GM18951 (cell line): ENCODE results near the gene NPHP4.
"Not testable (repeated sequence)": the region's sequence is repeated elsewhere in the genome, so short reads cannot be mapped to it uniquely, and the experiment has no call there.

Experiments used
- POLR2A ChIP-seq: IDR thresholded peaks from 4 replicates; pipeline ENCODE4 v1.6.1; 2011; ENCODE audit warnings: mild to moderate bottlenecking; ENCODE audit not compliant: insufficient read length, insufficient read depth; ENCODE audit errors: extremely low read depth
- in situ Hi-C: fragments of 300-500 bp; cut with MboI; formaldehyde crosslinking; loops from one replicate; pipeline ENCODE4 v1.12.0; 2022; ENCODE audit warnings: low sequenced_read_pairs, mixed read lengths, inconsistent platforms; ENCODE audit not compliant: unreplicated experiment

Gene NPHP4

GRCh38 chr1:6030132-6030531, 37.9 kb upstream of the NPHP4 start:
- in situ Hi-C loops: no loop called here
- TF ChIP-seq POLR2A: no peak

- in situ Hi-C loops: no loop called here
- no peak for TF ChIP-seq POLR2A
Measured at GRCh38 chr1:6029351-6029750, 37.1 kb upstream of the NPHP4 start.

- TF ChIP-seq POLR2A: no peak
- in situ Hi-C loops: no loop called here
Measured at GRCh38 chr1:6028042-6028850, 36.0 kb upstream of the NPHP4 start.

GRCh38 chr1:6027591-6027990, 35.4 kb upstream of the NPHP4 start:
- in situ Hi-C loops: no loop called here
- TF ChIP-seq POLR2A: no peak

GRCh38 chr1:6026095-6026809, 34.0 kb upstream of the NPHP4 start:
- in situ Hi-C loops: no loop called here
- TF ChIP-seq POLR2A: peak; percentile 94

DNA sequence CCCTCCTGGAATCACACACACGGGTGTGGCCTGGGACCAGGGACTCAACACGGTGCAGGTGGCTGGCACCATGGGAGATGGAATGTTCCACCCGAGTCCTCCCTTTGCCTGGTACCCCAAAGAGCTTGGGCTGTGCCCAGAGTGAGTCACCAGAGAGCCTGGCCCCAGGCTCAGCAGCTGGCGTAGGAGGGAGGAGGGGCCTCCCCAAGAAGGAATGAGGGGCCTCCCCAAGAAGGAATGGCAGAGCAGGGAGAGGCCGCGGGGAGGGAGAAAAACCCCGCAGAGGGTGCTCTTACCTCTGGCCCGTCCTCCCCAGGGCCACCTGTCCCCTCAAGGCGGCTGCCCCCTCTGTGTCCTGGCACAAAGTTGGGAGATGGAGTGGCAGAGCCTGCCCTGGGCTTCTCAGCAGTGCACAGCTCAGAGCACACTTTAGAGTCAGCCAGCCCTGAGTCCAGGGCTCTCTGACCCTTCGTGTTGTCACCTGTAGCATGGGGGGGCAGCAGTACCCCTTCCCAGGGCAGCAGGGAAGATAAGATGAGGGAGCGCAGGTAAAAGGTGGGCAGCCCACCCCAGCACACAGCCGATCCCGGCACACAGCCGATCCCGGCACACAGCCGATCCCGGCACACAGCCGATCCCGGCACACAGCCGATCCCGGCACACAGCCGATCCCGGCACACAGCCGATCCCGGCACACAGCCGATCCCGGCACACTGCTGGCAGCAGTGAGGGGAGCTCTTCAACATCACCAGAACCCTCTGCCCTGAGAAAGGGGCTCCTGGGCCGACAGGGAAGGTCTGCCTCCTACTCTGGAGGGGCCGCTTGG, 33.3 kb upstream of the NPHP4 start:
- in situ Hi-C loops: no loop called here

DNA sequence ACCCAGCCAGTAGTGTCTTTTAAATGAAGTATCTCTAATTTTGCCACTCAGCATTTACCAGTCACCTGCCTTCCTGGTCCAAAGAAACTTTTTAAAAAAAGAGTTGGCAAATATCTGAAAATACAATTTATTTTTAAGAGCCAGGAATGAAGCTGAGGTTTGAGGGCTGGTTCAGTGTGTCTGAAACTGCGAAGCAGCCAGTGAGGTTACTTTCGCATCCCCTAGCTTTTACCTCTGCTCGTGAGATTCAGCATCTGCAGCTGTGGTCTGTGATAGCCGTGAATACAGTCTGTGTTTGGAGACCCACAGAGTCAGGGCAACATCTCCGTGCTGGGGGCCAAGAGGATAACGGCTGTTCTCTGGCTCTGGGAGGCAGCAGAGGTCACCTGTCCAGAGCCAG, 32.2 kb upstream of the NPHP4 start:
- in situ Hi-C loops: no loop called here
- no peak for TF ChIP-seq POLR2A

More for the DNA sequence above, 33.3 kb upstream of the NPHP4 start:
- no peak for TF ChIP-seq POLR2A

- no peak for TF ChIP-seq POLR2A
- in situ Hi-C loops: no loop called here
Measured at GRCh38 chr1:6023346-6023745, 31.1 kb upstream of the NPHP4 start.

DNA sequence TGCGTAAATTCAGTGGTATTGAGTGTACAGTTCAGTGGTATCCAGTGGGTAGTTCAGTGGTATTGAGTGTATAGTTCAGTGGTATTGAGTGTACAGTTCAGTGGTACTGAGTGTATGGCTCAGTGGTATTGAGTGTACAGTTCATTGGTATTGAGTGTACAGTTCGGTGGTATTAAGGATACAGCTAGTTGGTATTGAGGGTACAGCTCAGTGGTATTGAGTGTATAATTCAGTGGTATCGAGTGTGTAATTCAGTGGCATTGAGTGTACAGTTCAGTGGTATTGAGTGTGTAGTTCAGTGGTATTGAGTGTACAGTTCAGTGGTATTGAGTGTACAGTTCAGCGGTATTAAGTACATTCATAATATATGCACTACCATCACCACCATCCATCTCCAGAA, 30.0 kb upstream of the NPHP4 start:
- TF ChIP-seq POLR2A: no peak
- in situ Hi-C loops: no loop called here

- no peak for TF ChIP-seq POLR2A
- in situ Hi-C loops: no loop called here
Measured at GRCh38 chr1:6019166-6019845, 27.1 kb upstream of the NPHP4 start.

DNA sequence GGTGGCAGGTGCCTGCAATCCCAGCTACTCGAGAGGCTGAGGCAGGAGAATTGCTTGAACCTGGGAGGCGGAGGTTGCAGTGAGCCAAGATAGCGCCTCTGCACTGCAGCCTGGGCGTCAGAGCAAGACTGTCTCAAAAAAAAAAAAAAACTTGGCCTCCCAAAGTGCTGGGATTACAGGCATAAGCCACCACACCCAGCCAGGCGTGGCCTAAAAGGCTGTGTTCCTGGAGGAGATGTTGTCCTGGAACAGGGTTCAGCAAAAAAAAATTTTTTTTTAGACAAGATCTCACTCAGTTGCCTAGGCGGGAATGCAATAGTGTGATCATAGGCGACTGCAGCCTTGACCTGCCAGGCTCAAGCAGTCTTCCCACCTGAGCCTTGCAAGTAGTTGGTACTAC, 25.4 kb upstream of the NPHP4 start:
- in situ Hi-C loops: not testable (repeated sequence)

- no peak for TF ChIP-seq POLR2A
- in situ Hi-C loops: no loop called here
Measured at GRCh38 chr1:6016191-6016865, 24.1 kb upstream of the NPHP4 start.
